ENCODE measurements around the gene RSPH9. TPM values are rescaled to one million over a fixed set of nuclear protein-coding genes. Genes with fewer than 3 reads are reported as not detected.
"Not testable (repeated sequence)": the region's sequence is repeated elsewhere in the genome, so short reads cannot be mapped to it uniquely, and the experiment has no call there.

The RSPH9 gene
- total RNA-seq, 1 donor from 2014 or later: not detected

GRCh38 chr6:43622541-43622940 is 22.3 kb upstream of the RSPH9 start:
- H3K36me3 Mint-ChIP-seq (ENCODE audit: low read depth): peaks cover 58% of the 10 kb centered on the region
- no peaks in the 10 kb centered on the region for H3K27me3 Mint-ChIP-seq
- no peak overlapping the region for H3K27ac Mint-ChIP-seq
- H3K4me3 Mint-ChIP-seq: no peak overlapping the region
- intact Hi-C loops (cut with micrococcal nuclease): no loop called here
- DNase-seq: no peak
- peaks cover 21% of the 10 kb centered on the region for H3K4me1 Mint-ChIP-seq
- H3K9me3 Mint-ChIP-seq: no peaks in the 10 kb centered on the region

- Mint-ChIP-seq H3K27me3 (no peaks in the 10 kb centered on the region), H3K4me3 (no peak overlapping the region), H3K9me3 (no peaks in the 10 kb centered on the region), H3K27ac (peak overlapping the region; percentile 46), H3K4me1 (peaks cover 32% of the 10 kb centered on the region), H3K36me3 (ENCODE audit: low read depth) (peaks cover 62% of the 10 kb centered on the region)
- intact Hi-C loops (cut with micrococcal nuclease): no loop called here
- no peak for DNase-seq
Observed at GRCh38 chr6:43623880-43624785, 20.7 kb upstream of the RSPH9 start.

DNA sequence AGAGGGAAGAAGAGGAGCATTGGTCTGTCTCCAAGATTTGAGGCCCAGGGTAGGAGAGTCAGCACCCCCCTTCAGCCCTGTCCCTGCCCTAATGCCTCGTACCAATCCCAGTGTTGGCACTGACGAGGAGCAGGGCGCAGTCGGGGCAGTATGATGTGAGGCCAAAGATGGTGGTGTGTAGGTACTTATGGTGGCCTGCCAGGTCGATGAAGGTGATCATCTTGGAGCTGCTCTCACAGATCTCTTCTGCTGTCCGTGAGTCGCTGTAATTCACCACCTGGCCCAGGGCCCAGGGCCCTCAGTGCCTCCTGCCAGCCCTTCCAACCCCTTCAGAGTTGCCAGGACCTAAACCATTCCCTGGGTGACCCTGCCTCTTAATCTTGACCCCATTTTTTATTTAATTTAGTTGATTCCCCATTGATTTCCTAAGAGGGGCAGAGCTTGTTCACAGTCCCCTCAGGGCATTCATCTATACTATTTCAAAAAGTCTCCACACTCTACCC is 20.0 kb upstream of the RSPH9 start:
- no peak for DNase-seq
- Mint-ChIP-seq H3K27ac (peak overlapping the region; percentile 20), H3K27me3 (no peaks in the 10 kb centered on the region), H3K36me3 (ENCODE audit: low read depth) (peaks cover 60% of the 10 kb centered on the region), H3K9me3 (no peaks in the 10 kb centered on the region), H3K4me1 (peaks cover 33% of the 10 kb centered on the region), H3K4me3 (no peak overlapping the region)
- intact Hi-C loops (cut with micrococcal nuclease): loop anchor here (5.0 kb wide), 1 partner anchor 453 kb away; the partner anchor contains the start of gene SRF

GRCh38 chr6:43625393-43625992 is 19.3 kb upstream of the RSPH9 start:
- H3K4me3 Mint-ChIP-seq: no peak overlapping the region
- intact Hi-C loops (cut with micrococcal nuclease): loop anchor here (5.0 kb wide), 1 partner anchor 453 kb away; the partner anchor contains the start of gene SRF

GRCh38 chr6:43627008-43627825 is 17.6 kb upstream of the RSPH9 start:
- Mint-ChIP-seq H3K9me3 (no peaks in the 10 kb centered on the region), H3K4me1 (peaks cover 36% of the 10 kb centered on the region), H3K36me3 (ENCODE audit: low read depth) (peaks cover 47% of the 10 kb centered on the region), H3K4me3 (peak overlapping the region; percentile 99), H3K27ac (peak overlapping the region; percentile 78), H3K27me3 (no peaks in the 10 kb centered on the region)
- intact Hi-C loops (cut with micrococcal nuclease): loop anchor here (5.0 kb wide), 1 partner anchor 455 kb away; the partner anchor contains the start of gene SRF
- DNase-seq: no peak

More at GRCh38 chr6:43625393-43625992, 19.3 kb upstream of the RSPH9 start:
- Mint-ChIP-seq H3K9me3 (no peaks in the 10 kb centered on the region), H3K4me1 (peaks cover 38% of the 10 kb centered on the region), H3K27me3 (no peaks in the 10 kb centered on the region), H3K36me3 (ENCODE audit: low read depth) (peaks cover 59% of the 10 kb centered on the region), H3K27ac (no peak overlapping the region)
- no peak for DNase-seq

GRCh38 chr6:43628393-43629103 is 16.3 kb upstream of the RSPH9 start:
- Mint-ChIP-seq H3K9me3 (no peaks in the 10 kb centered on the region), H3K36me3 (ENCODE audit: low read depth) (peaks cover 34% of the 10 kb centered on the region), H3K27ac (peak overlapping the region; percentile 99), H3K4me3 (peak overlapping the region; percentile 99), H3K27me3 (no peaks in the 10 kb centered on the region), H3K4me1 (peaks cover 36% of the 10 kb centered on the region)
- intact Hi-C loops (cut with micrococcal nuclease): loop anchor here (1.0 to 5.0 kb wide), 6 partner anchors 52 to 498 kb away; partner anchors contain the start of genes MRPL14, MRPS18A, POLH and POLR1C
- peak; percentile 89 for DNase-seq

DNA sequence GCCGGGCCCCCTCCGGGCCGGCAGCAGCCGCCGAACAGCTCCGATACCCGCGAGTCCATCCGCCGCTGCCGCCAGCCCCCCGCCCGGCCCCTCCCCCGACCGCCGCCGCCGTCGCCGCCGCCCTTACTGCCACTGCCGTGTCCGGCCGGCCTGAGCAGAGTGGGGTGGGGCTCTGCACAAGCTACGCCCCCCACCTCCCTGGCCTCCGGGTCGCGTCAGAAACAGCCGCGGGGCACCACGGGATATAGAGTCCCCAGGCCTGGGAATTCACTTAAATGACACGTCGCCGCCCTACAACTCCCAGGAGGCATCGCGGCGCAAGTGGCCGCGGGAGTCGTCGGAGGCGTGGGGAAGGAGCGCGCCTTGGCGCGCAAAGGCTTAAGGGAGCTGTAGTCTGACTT is 15.7 kb upstream of the RSPH9 start, which contains the start of gene GTPBP2:
GTPBP2 (minus strand) TSS at position 161 of the 401 bp plus-strand sequence; CDS start at position 59, 102 bp downstream.
- peak within 1 kb of the TSS; percentile 99 for H3K4me3 Mint-ChIP-seq
- peaks cover 29% of the 10 kb centered on the region for H3K36me3 Mint-ChIP-seq (ENCODE audit: low read depth)
- H3K27me3 Mint-ChIP-seq: no peaks in the 10 kb centered on the region
- peak within 1 kb of the TSS; percentile 99 for H3K27ac Mint-ChIP-seq
- intact Hi-C loops (cut with micrococcal nuclease): loop anchor here (1.0 to 5.0 kb wide), 6 partner anchors 52 to 498 kb away; partner anchors contain the start of genes MRPL14, MRPS18A, POLH and POLR1C
- H3K4me1 Mint-ChIP-seq: peaks cover 37% of the 10 kb centered on the region
- DNase-seq: peak; percentile 99
- no peaks in the 10 kb centered on the region for H3K9me3 Mint-ChIP-seq

DNA sequence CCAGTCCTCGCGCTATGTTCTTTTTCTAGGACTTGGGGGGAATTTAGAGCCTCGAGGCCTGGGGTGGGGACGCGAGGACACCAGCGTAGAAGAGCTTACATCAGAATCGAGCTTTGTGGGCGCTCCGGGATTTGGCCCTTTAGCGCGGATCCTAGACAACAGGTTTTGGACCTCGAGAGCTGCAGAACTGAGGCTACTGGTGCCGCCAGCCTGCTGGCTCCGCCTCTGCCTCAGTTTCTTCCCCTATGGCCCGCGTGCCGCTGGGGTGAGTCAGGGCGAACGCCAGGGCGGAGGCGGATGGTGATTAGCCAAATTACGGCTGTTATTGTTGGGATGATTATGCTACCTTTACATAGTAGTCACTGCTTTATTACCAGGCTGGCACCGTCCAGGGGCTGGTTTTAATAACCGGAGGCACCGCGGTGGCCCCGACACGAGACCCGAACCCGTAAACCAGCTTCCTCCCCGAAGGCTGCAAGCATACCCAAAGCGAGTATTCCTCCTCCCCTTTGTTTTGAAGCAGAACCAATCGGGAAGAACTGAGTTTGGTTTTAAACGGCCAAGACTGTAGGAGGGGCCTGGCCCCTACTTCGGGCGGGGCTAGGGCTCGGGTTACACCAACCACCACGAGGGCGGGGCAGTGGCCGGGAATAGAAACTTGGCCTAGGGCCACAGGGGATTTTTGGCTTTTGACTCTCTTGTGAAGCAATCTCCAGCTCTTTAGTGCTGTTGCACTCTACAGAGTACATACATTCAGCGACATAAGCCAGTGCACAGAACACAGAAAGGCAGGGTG is 15.1 kb upstream of the RSPH9 start:
- intact Hi-C loops (cut with micrococcal nuclease): loop anchor here (1.0 to 10.0 kb wide), 7 partner anchors 53 to 497 kb away; partner anchors contain the start of genes MRPL14, MRPS18A, POLH and POLR1C
- Mint-ChIP-seq H3K36me3 (ENCODE audit: low read depth) (peaks cover 26% of the 10 kb centered on the region), H3K4me1 (peaks cover 38% of the 10 kb centered on the region), H3K9me3 (no peaks in the 10 kb centered on the region), H3K27ac (peak overlapping the region; percentile 99), H3K4me3 (peak overlapping the region; percentile 99), H3K27me3 (no peaks in the 10 kb centered on the region)
- peak; percentile 98 for DNase-seq

- DNase-seq: no peak
- Mint-ChIP-seq H3K27me3 (no peaks in the 10 kb centered on the region), H3K36me3 (ENCODE audit: low read depth) (peaks cover 15% of the 10 kb centered on the region), H3K27ac (peak overlapping the region; percentile 79), H3K4me3 (peak overlapping the region; percentile 58), H3K4me1 (peaks cover 48% of the 10 kb centered on the region), H3K9me3 (no peaks in the 10 kb centered on the region)
- intact Hi-C loops (cut with micrococcal nuclease): loop anchor here (10.0 kb wide), 1 partner anchor 444 kb away; no protein-coding TSS in a partner anchor
Observed at GRCh38 chr6:43630980-43631619, 13.7 kb upstream of the RSPH9 start.

GRCh38 chr6:43633002-43633401 is 11.8 kb upstream of the RSPH9 start:
- H3K4me1 Mint-ChIP-seq: peaks cover 40% of the 10 kb centered on the region
- DNase-seq, H3K27me3 Mint-ChIP-seq, H3K27ac Mint-ChIP-seq, H3K4me3 Mint-ChIP-seq, H3K9me3 Mint-ChIP-seq: not testable (repeated sequence)
- H3K36me3 Mint-ChIP-seq (ENCODE audit: low read depth): peaks cover 16% of the 10 kb centered on the region
- intact Hi-C loops (cut with micrococcal nuclease): loop anchor here (10.0 kb wide), 1 partner anchor 442 kb away; no protein-coding TSS in a partner anchor

DNA sequence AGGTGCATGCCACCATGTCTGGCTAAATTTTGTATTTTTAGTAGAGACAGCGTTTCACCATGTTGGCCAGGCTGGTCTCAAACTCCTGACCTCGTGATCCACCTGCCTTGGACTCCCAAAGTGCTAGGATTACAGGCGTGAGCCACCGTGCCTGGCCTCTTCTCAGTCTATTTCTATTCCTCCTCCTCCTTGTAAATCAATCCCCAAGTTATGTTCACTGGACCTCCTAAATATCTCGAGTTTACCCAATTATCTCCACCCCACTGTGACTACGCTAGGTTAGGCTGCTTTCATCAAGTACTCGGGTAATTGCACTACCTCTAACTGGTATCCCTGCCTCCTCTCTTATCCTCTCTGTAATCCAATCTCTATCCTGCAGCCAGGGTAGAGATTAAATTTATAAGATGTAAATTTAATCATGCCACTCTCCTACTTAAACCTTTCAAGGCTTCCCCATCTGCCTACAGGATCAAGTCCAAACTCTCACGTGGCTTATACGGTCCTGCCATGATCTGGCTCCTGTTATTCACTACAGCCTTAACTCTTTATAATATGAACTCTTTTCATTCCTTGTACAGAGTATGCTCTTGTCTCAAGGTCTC is 10.0 kb upstream of the RSPH9 start:
- no peaks in the 10 kb centered on the region for H3K9me3 Mint-ChIP-seq
- DNase-seq: no peak
- no peaks in the 10 kb centered on the region for H3K27me3 Mint-ChIP-seq
- peak overlapping the region; percentile 96 for H3K27ac Mint-ChIP-seq
- H3K36me3 Mint-ChIP-seq (ENCODE audit: low read depth): peaks cover 26% of the 10 kb centered on the region
- H3K4me3 Mint-ChIP-seq: peak overlapping the region; percentile 99
- peaks cover 42% of the 10 kb centered on the region for H3K4me1 Mint-ChIP-seq
- intact Hi-C loops (cut with micrococcal nuclease): loop anchor here (1.0 to 10.0 kb wide), 3 partner anchors 10 to 440 kb away; partner anchors contain the start of gene RSPH9
